Measurements from ENCODE around the gene PRDX5. TPM values are rescaled to one million over a fixed set of nuclear protein-coding genes. Genes with fewer than 3 reads are reported as not detected.

Gene PRDX5
- total and polyA plus RNA-seq, 9 of the 15 experiments (the other 6 are each of a cell fraction or from before 2014, with no cell fraction given): 40.8 to 327 (median 204) TPM

- H3K4me3 ChIP-seq: no peak overlapping the region
- BruUV-seq (replicated peaks): no TSS peak
- 58% methylated on average over 8 of the region's 9 CpGs for WGBS (ENCODE audit: insufficient coverage, low coverage, missing lambda C conversion rate)
Observed at GRCh38 chr11:64288353-64288750, 29.6 kb upstream of the PRDX5 start.

More at GRCh38 chr11:64288353-64288750, 29.6 kb upstream of the PRDX5 start:
- ATAC-seq: no peak
- no peaks in the 10 kb centered on the region for H3K9me3 ChIP-seq (replicated peaks; ENCODE audit: control insufficient read depth, insufficient read depth, low read depth, low read length)
- no peak overlapping the region for H3K4me2 ChIP-seq (ENCODE audit: insufficient read depth, low read length)
- H3K79me2 ChIP-seq (ENCODE audit: control insufficient read depth, insufficient read depth, low read length): peaks cover 10% of the 10 kb centered on the region; the same call in 1 of the 3 replicates
- no peak for DNase-seq (ENCODE audit: extremely low read depth in 1 of 4, low spot score in 3 of 4)
- H3K27me3 ChIP-seq (ENCODE audit: control insufficient read depth in 2 of 2, insufficient read depth in 2 of 2, low read length in 2 of 2): peaks cover 11 to 22% of the 10 kb centered on the region in 2 experiments; a peak in 4 of 5 replicates
- no peaks in the 10 kb centered on the region for H4K20me1 ChIP-seq (replicated peaks; ENCODE audit: control insufficient read depth, insufficient read depth, low read length)
- H3K9ac ChIP-seq (ENCODE audit: insufficient read depth in 1 of 2, low read depth in 2 of 2, low read length in 2 of 2): peak overlapping the region in 1 of 2 experiments; percentile 75; a peak in 1 of 4 replicates
- in situ Hi-C loops (cut with MboI): no loop called here
- H3K4me1 ChIP-seq (replicated peaks in 1 of 2; ENCODE audit: control insufficient read depth in 2 of 2, insufficient read depth in 2 of 2, low read length in 2 of 2): peaks cover 7 to 67% of the 10 kb centered on the region in 2 experiments; a peak in 4 of 5 replicates
- H3K9me1 ChIP-seq (ENCODE audit: control insufficient read depth, insufficient read depth, low read length): no peaks in the 10 kb centered on the region
- ChIA-PET CTCF (ENCODE audit: low intra/inter-chr PET ratio) (no interaction called here), POLR2A (interaction anchor here (0.9 to 1.4 kb wide), 3 partner anchors 14 to 82 kb away, joined by 3 to 5 read pairs (median 4); partner anchors contain the start of gene FERMT3)
- H3K36me3 ChIP-seq (ENCODE audit: control insufficient read depth, insufficient read depth, low read length): no peaks in the 10 kb centered on the region
- FAIRE-seq: no peak
- TF ChIP-seq RERE (CRISPR knock-in tag; IDR thresholded peaks at IDR 0.05; ENCODE audit: borderline replicate concordance) (no peak), POLR2G (IDR thresholded peaks at IDR 0.05; ENCODE audit: low read depth, low read length) (0 out of 2 replicates have a peak, but pooled peaks have one; percentile 5)
- no peak overlapping the region for H3K27ac ChIP-seq (ENCODE audit: extremely low read depth, low read depth, low read length)
- intact Hi-C loops (cut with micrococcal nuclease): no loop called here
- H2AFZ ChIP-seq (ENCODE audit: low read depth, low read length): no peak overlapping the region
